Stimulated activated CD4-positive, alpha-beta T cell treated with anti-CD3 and anti-CD28 coated beads, Interleukin-4, amount 100 ng/mL, for 1 hour (primary cell): Measurements from ENCODE around the gene FHAD1.
A peak's percentile ranks its signal among the peaks of the same experiment; 100 is the strongest.
"Not testable (repeated sequence)": the region's sequence is repeated elsewhere in the genome, so short reads cannot be mapped to it uniquely, and the experiment has no call there.

Experiments used
- DNase-seq: peaks from one replicate; pipeline ENCODE4 v3.0.0-alpha.2; 2020

The FHAD1 gene

GRCh38 chr1:15424146-15424667 lies 177.2 kb downstream of the FHAD1 start:
- DNase-seq: no peak

GRCh38 chr1:15424981-15425380 lies 178.0 kb downstream of the FHAD1 start:
- no peak for DNase-seq

GRCh38 chr1:15425521-15425920 lies 178.5 kb downstream of the FHAD1 start:
- DNase-seq: no peak

- DNase-seq: no peak
Observed at GRCh38 chr1:15425958-15426357, 178.9 kb downstream of the FHAD1 start.

GRCh38 chr1:15426492-15427279 lies 179.7 kb downstream of the FHAD1 start:
- no peak for DNase-seq

- no peak for DNase-seq
Observed at GRCh38 chr1:15427280-15427666, 180.2 kb downstream of the FHAD1 start.

- not testable (repeated sequence) for DNase-seq
Observed at GRCh38 chr1:15428252-15428651, 181.2 kb downstream of the FHAD1 start.

- DNase-seq: no peak
Observed at GRCh38 chr1:15428815-15429435, 181.9 kb downstream of the FHAD1 start.

GRCh38 chr1:15429701-15430149 lies 182.7 kb downstream of the FHAD1 start:
- no peak for DNase-seq

- peak; percentile 78 for DNase-seq
Observed at GRCh38 chr1:15430787-15431570, 184.0 kb downstream of the FHAD1 start.

GRCh38 chr1:15431571-15431948 lies 184.5 kb downstream of the FHAD1 start:
- DNase-seq: no peak

GRCh38 chr1:15432324-15432723 lies 185.3 kb downstream of the FHAD1 start:
- no peak for DNase-seq

- no peak for DNase-seq
Observed at GRCh38 chr1:15433471-15433870, 186.4 kb downstream of the FHAD1 start.

GRCh38 chr1:15434739-15435138 lies 187.7 kb downstream of the FHAD1 start:
- DNase-seq: not testable (repeated sequence)

- DNase-seq: no peak
Observed at GRCh38 chr1:15435239-15436077, 188.4 kb downstream of the FHAD1 start.

- DNase-seq: no peak
Observed at GRCh38 chr1:15436881-15437442, 189.9 kb downstream of the FHAD1 start.

GRCh38 chr1:15439325-15439724 lies 192.3 kb downstream of the FHAD1 start:
- no peak for DNase-seq

GRCh38 chr1:15440357-15440756 lies 193.3 kb downstream of the FHAD1 start:
- no peak for DNase-seq

- no peak for DNase-seq
Observed at GRCh38 chr1:15441247-15441646, 194.2 kb downstream of the FHAD1 start.

- no peak for DNase-seq
Observed at GRCh38 chr1:15442119-15442518, 195.1 kb downstream of the FHAD1 start.

GRCh38 chr1:15442759-15443158 lies 195.7 kb downstream of the FHAD1 start:
- no peak for DNase-seq

- no peak for DNase-seq
Observed at GRCh38 chr1:15443281-15443680, 196.3 kb downstream of the FHAD1 start.
